Measurements from ENCODE around the gene FOXN3. TPM values are rescaled to one million over a fixed set of nuclear protein-coding genes. Genes with fewer than 3 reads are reported as not detected.
A peak's percentile ranks its signal among the peaks of the same experiment; 100 is the strongest.

FOXN3 gene
- polyA plus RNA-seq, 3 donors = 38.7 to 57.4 (median 42.0) TPM

- H2AFZ ChIP-seq (ENCODE audit: insufficient read depth, low read depth, low read length, poor library complexity, severe bottlenecking) = no peak overlapping the region
- H3K36me3 ChIP-seq (replicated peaks in 1 of 2; ENCODE audit: control insufficient read depth in 1 of 2, insufficient read depth in 2 of 2, low read length in 2 of 2) = peaks cover 0 to under 1% of the 10 kb centered on the region in 2 donors
- H3K4me1 ChIP-seq (ENCODE audit: control insufficient read depth in 1 of 2, insufficient read depth in 2 of 2, low read length in 2 of 2) = peaks cover 13 to 24% of the 10 kb centered on the region in 2 donors
- H3K79me2 ChIP-seq (ENCODE audit: insufficient read depth, low read length) = peaks cover 98% of the 10 kb centered on the region
- intact Hi-C loops (cut with micrococcal nuclease) = no loop called here
- no peak overlapping the region for H3K4me3 Mint-ChIP-seq
- peaks cover 90% of the 10 kb centered on the region for H4K20me1 ChIP-seq (ENCODE audit: insufficient read depth, low read length)
- no peak overlapping the region for H3K4me3 ChIP-seq (replicated peaks in 1 of 3; ENCODE audit: low read depth in 2 of 3, low read length in 3 of 3)
- H3K36me3 Mint-ChIP-seq = peaks cover 18 to 29% of the 10 kb centered on the region in 2 donors
- no peak for TF ChIP-seq CTCF (IDR thresholded peaks at IDR 0.05)
- no peaks in the 10 kb centered on the region for H3K27me3 ChIP-seq (ENCODE audit: control insufficient read depth in 2 of 2, insufficient read depth in 2 of 2, low read length in 2 of 2)
- peaks cover 38% of the 10 kb centered on the region for H3K4me1 Mint-ChIP-seq
- H3K9me3 Mint-ChIP-seq = peaks cover 0 to 7% (median 2%) of the 10 kb centered on the region in 7 donors
- H3K9ac ChIP-seq (ENCODE audit: insufficient read depth, low read length, poor library complexity, severe bottlenecking) = no peak overlapping the region
- DNase-seq = no peak
- H3K9me3 ChIP-seq (replicated peaks in 1 of 2; ENCODE audit: control insufficient read depth in 1 of 2, insufficient read depth in 1 of 2, low read length in 2 of 2) = peaks cover 0 to 2% of the 10 kb centered on the region in 2 donors
- H3K27ac ChIP-seq (ENCODE audit: low read depth in 1 of 2, low read length in 2 of 2) = peak overlapping the region in 1 of 2 donors; percentile 51
- no CpG with 5 or more reads among the region's 2 CpGs for WGBS (ENCODE audit: insufficient coverage)
- H3K4me2 ChIP-seq (replicated peaks; ENCODE audit: extremely low read depth, low read length, poor library complexity, severe bottlenecking) = no peak overlapping the region
- H3K27me3 Mint-ChIP-seq (ENCODE audit: low read depth in 3 of 3) = no peaks in the 10 kb centered on the region
- H3K27ac Mint-ChIP-seq = peak overlapping the region in 3 of 7 donors; percentile 29 to 48 (median 46)
Observed at GRCh38 chr14:89372512-89372883, 44.5 kb downstream of the FOXN3 start.

- intact Hi-C loops (cut with micrococcal nuclease) = no loop called here
Observed at GRCh38 chr14:89371585-89372511, 45.2 kb downstream of the FOXN3 start.

More at GRCh38 chr14:89371585-89372511, 45.2 kb downstream of the FOXN3 start:
- Mint-ChIP-seq H3K27ac (peak overlapping the region in 4 of 7 donors; percentile 27 to 76 (median 32)), H3K27me3 (ENCODE audit: low read depth in 3 of 3) (no peaks in the 10 kb centered on the region), H3K36me3 (peaks cover 15 to 24% of the 10 kb centered on the region in 2 donors), H3K9me3 (peaks cover 0 to 7% (median 2%) of the 10 kb centered on the region in 7 donors), H3K4me3 (no peak overlapping the region), H3K4me1 (peaks cover 44% of the 10 kb centered on the region)
- H3K36me3 ChIP-seq (replicated peaks in 1 of 2; ENCODE audit: control insufficient read depth in 1 of 2, insufficient read depth in 2 of 2, low read length in 2 of 2) = no peaks in the 10 kb centered on the region
- no peaks in the 10 kb centered on the region for H3K27me3 ChIP-seq (ENCODE audit: control insufficient read depth in 2 of 2, insufficient read depth in 2 of 2, low read length in 2 of 2)
- no peak overlapping the region for H3K4me2 ChIP-seq (replicated peaks; ENCODE audit: extremely low read depth, low read length, poor library complexity, severe bottlenecking)
- peaks cover 20 to 31% of the 10 kb centered on the region in 2 donors for H3K4me1 ChIP-seq (ENCODE audit: control insufficient read depth in 1 of 2, insufficient read depth in 2 of 2, low read length in 2 of 2)
- H3K9me3 ChIP-seq (replicated peaks in 1 of 2; ENCODE audit: control insufficient read depth in 1 of 2, insufficient read depth in 1 of 2, low read length in 2 of 2) = peaks cover 0 to 2% of the 10 kb centered on the region in 2 donors
- DNase-seq = no peak
- peak overlapping the region in 1 of 2 donors; percentile 51 for H3K27ac ChIP-seq (ENCODE audit: low read depth in 1 of 2, low read length in 2 of 2)
- H2AFZ ChIP-seq (ENCODE audit: insufficient read depth, low read depth, low read length, poor library complexity, severe bottlenecking) = no peak overlapping the region
- H3K9ac ChIP-seq (ENCODE audit: insufficient read depth, low read length, poor library complexity, severe bottlenecking) = no peak overlapping the region
- TF ChIP-seq CTCF (IDR thresholded peaks at IDR 0.05) = no peak
- H3K4me3 ChIP-seq (replicated peaks in 1 of 3; ENCODE audit: low read depth in 2 of 3, low read length in 3 of 3) = no peak overlapping the region
- peaks cover 100% of the 10 kb centered on the region for H3K79me2 ChIP-seq (ENCODE audit: insufficient read depth, low read length)
- WGBS (ENCODE audit: insufficient coverage) = 94% methylated on average over 5 of the region's 10 CpGs
- peaks cover 91% of the 10 kb centered on the region for H4K20me1 ChIP-seq (ENCODE audit: insufficient read depth, low read length)

All from CD14-positive monocyte (primary cell).